ENCODE results near the gene TRRAP.
A peak's percentile ranks its signal among the peaks of the same experiment; 100 is the strongest.
"Not testable (repeated sequence)": the region's sequence is repeated elsewhere in the genome, so short reads cannot be mapped to it uniquely, and the experiment has no call there.

TRRAP gene

DNA sequence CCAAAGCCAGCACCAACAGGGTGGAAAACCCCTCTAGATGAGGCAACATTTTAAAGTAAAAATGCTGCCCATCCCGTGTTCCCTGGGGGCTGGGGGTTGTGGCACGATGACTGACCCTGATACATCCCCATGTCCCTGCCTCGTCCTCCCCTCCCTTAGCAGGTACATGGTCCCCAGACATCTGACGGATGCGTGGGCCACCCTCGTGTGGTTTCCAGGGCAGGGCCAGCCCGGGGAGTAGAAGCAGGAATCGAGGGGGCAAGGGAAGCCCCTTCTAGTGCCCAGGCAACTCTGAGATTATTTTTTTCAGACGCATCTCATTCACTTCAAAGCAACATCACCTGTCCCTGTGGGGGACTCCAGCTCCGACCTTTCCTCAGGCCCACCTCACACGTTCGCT is 12.0 kb upstream of the TRRAP start:
- DNase-seq (ENCODE audit: low read depth, low spot score), result no peak

DNA sequence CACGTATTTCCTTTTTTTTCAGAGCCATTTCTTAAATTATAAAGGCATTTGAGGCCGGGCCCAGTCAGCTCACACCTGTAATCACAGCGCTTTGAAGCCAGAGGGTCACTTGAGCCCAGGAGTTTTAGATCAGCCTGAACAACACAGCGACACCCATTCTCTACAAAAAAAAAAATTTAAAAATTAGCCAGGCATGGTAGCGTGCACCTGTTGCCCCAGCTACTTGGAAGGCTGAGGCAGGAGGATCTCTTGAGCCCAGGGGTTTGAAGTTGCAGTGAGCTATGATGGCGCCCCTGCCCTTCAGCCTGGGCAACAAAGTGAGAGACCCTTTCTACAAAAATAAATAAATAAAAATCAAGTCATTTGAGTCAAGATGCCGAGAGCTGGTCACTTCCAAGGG is 11.6 kb upstream of the TRRAP start:
- DNase-seq (ENCODE audit: low read depth, low spot score), result no peak

DNA sequence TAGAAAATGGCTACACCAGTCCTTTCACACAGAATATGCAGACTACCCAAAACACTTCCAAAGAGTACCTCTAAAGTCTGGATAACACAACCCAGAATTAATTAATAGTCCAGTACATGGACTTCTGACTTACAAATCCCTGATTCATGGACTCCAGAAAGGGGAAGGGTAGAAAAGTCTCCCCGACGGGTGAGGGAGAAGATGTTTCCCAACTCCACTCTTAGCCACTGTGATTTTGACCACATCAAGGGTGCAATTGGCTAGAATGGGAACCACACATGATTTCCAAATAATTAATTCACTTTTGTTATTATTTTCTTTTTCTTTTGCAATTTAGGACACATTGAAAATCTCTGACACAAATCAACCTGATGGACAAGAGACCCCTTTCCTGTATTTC is 9.9 kb upstream of the TRRAP start:
- DNase-seq (ENCODE audit: low read depth, low spot score), result no peak

DNA sequence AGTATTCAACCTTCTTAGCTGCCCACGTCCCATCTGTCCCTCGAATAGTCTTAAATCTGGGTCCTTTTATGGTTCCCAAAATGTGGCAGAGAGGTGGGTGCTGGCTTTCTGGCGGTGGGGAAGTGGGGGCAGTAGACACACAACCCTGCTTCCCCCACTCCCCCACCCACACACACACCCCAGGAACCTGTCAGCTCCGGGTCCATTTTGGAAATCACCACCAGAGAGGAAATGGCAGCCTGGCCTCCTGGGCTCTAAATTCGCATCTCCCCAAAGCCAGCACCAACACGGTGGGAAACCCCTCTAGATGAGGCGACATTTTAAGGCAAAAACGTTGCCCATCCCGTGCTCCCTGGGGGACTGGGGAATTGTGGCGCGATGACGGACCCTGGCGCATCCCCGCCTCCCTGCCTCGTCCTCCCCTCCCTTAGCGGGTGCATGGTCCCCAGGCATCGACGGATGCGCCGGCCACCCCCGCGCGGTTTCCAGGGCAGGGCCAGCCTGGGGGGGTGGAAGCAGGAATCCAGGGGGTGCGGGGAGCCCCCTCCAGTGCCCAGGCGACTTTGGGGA is 9.2 kb upstream of the TRRAP start:
- DNase-seq (ENCODE audit: low read depth, low spot score), result peak; percentile 12

DNA sequence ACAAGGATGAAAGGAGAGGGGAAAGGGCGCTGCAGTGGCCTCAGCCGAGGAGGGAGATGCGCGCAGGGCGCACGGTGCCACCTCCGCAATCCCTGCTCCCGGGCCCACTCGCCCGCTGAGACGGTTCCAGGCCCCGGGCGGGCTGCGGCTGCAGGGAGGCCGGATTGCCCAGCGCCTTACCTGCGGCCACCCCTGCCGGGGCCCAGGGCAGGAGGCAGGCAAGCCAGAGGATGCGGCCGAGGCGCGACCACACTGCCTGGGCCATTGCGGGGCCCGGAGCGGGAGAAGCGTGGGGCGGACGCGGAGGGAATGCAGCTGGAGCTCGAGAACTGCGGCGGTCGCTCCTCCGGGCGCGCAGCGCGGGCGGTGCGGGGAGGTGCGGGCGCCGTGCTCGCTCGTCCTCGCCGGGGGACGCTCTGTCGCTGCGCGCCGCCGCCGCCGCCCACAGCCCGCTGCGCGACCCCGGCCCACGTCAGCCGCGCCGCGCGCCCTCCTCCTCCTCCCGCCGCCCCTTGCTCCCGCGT is 8.7 kb upstream of the TRRAP start, which contains the start of gene TMEM130:
TMEM130 (minus strand) TSS at position 418 of the 524 bp plus-strand sequence; CDS start at position 265, 153 bp downstream.
- peak; percentile 37 for DNase-seq (ENCODE audit: low read depth, low spot score)

GRCh38 chr7:98870121-98870651 is 8.1 kb upstream of the TRRAP start:
- peak; percentile 67 for DNase-seq (ENCODE audit: low read depth, low spot score)

DNA sequence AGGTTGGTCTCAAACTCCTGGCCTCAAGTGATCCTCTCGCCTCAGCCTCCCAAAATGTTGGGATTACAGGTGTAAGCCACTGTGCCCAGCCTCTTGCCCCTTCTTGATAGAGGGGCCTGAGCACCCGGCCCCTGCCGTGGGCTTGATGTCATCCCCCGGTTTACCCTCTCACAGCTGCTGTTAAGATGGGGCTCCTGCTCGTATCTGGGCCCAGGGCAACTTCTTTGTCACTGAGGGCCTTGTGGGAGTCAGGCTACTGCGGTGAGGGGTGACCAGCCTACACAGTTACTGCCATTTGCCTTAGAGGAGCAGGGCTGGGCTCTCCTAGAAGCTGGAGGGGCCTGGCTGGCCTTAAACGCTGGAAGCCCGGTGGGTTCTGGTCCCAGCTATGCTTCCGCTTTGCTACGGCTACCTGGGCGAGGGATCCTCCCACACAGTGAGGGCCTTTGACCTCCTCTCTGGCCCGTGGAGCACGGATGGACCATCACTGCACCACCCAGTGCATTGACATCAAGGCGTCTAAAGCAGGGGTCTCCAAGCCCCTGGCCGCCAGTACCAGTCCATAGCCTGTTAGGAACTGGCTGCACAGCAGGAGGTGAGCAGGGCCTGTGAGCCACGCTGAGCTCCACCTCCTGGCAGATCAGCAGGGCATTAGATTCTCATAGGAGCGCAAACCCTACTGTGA is 7.4 kb upstream of the TRRAP start:
- no peak for DNase-seq (ENCODE audit: low read depth, low spot score)

- DNase-seq (ENCODE audit: low read depth, low spot score), result peak; percentile 18
Observed at GRCh38 chr7:98872328-98872924, 5.9 kb upstream of the TRRAP start.

GRCh38 chr7:98873610-98874009 is 4.7 kb upstream of the TRRAP start:
- not testable (repeated sequence) for DNase-seq (ENCODE audit: low read depth, low spot score)

GRCh38 chr7:98874942-98875341 is 3.4 kb upstream of the TRRAP start:
- no peak for DNase-seq (ENCODE audit: low read depth, low spot score)

- DNase-seq (ENCODE audit: low read depth, low spot score), result no peak
Observed at GRCh38 chr7:98875501-98875900, 2.8 kb upstream of the TRRAP start.

DNA sequence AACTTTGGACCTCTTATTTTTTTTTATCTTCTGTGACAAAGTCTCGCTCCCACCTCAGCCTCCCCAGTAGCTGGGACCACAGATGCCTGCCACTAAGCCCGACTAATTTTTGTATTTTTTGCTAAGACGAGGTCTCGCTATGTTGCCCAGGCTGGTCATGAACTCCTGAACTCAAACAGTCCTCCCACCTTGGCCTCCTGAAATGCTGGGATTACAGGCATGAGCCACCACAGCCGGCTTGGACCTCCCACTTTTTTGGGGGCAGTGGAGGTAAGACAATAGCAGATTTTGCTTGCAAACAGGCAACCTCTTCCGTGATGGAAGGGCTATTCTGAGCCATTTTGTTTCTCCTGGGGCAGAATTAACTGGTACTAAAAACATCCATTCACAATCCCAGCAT is 1.2 kb upstream of the TRRAP start:
- no peak for DNase-seq (ENCODE audit: low read depth, low spot score)

DNA sequence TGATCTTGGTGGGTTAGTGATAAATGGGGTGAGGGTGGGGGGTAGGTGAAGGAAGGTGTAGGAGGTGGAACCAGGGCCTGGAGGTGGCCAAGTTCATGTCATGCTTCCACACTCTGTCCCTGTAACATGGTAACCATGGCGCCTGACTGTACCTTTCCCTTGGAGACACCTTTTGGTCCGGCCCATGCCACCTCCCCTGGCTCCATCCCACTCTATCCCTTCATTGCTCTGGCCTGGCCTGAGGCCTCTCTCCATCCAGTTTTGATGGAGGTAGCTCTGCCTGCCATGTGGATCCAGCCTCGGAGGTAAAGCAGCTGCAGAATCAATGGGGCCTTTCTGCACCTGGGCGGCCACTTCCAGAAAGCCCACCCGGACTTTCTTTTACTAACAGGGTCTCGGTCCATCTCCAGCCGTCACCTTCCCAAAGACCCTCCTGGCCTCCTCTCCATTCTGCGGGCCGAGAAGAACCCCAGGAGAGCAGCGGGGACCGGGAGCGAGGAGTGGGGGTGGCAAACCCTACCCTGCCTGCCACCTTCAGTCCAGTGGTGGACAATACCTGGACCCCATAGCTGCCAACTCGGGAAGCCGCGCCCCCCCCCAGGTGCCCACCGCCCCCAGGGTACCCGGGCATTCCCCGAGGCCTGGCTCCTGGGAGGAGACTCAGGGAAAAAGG is 504 bp upstream of the TRRAP start:
- DNase-seq (ENCODE audit: low read depth, low spot score), result no peak

- peak; percentile 33 for DNase-seq (ENCODE audit: low read depth, low spot score)
Observed at GRCh38 chr7:98879198-98879978, 1.1 kb downstream of the TRRAP start.

DNA sequence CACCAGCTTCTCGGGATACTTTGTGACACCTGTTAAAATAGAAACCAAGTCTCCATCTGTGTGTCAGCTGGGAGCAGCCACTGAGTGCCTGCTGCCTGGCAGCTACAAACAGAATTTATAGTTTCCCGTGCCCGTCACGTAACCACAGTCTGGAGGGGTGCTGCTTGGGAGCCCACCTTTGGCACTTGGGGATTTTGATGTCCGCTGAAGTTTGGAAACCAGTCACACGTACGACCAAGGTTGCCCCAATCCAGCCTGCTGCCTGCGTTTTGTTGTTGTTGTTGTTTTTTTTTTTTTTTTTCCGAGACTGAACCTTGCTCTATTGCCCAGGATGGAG is 1.6 kb downstream of the TRRAP start:
- DNase-seq (ENCODE audit: low read depth, low spot score), result no peak

GRCh38 chr7:98880485-98880884 is 2.2 kb downstream of the TRRAP start:
- no peak for DNase-seq (ENCODE audit: low read depth, low spot score)

DNA sequence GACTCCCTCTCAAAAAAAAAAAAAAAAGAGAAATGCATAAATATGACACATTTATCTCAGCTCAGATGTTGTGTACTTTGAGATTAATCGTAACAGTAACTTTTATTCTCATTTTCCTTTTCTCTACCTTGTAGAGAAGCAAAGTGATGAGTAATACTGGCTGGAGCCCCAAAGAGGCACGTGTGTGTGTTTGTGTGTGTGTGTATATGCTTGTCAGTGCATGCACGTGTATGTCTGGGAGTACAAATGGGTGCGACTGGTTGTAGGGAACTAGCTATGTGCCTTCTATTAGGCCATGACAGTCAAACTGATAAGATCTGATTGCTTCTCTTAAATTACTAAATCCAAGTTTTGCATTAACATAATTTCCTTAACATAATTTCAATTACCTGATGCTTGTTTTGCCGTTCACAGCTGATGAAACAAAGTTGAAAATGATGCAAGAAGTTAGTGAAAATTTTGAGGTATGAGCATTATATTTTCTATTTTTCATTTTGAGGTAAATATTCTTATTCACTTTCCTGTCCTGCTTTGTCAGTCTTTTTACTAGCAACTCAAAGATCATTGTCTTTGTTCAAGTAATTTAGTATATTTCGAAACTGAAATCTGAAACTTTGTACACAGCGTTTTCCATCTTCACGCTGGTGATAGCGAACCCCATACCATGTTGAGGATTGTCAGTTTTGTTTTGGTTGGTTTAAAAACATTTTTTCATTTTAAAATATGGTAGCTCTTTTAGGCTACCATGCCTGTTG is 3.4 kb downstream of the TRRAP start:
- no peak for DNase-seq (ENCODE audit: low read depth, low spot score)

GRCh38 chr7:98884416-98884815 is 6.1 kb downstream of the TRRAP start:
- no peak for DNase-seq (ENCODE audit: low read depth, low spot score)

DNA sequence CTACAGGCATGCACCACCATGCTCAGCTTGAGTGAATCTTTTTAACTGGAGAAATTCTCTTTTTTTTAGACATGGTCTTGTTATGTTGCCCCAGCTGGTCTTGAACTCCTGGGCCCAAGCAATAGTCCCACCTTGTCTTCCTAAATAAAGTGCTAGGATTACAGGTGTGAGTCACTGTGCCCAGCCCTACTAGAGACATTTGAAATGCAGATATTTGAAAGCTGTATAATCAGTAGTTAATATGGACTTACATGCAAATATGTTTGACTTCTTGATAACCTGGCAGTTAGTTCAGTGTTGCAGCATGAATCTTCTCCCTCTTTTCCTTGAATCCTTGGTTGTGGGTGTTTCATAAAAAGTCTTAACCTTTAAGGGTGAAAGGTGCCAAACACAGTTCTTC is 8.7 kb downstream of the TRRAP start:
- DNase-seq (ENCODE audit: low read depth, low spot score), result no peak

DNA sequence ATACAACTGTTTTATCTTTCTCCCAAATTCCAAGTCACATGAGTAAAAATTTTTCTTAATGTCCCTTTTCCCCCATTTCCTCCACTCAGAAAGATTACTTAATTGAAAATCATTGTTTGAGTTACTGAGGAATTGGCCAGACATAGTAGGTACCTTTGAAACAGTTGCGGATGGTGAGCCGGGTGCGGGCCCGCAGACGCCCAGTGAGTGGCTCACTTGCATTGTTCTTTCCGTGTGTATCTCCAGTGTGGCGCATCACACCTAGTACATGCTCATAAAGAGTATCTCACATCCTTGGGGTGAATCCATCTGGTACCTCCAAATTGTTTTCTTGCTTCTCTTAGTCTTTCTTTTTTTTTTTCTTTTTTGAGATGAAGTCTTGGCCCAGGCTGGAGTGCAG is 14.3 kb downstream of the TRRAP start:
- DNase-seq (ENCODE audit: low read depth, low spot score), result no peak

- DNase-seq (ENCODE audit: low read depth, low spot score), result no peak
Observed at GRCh38 chr7:98899816-98900215, 21.5 kb downstream of the TRRAP start.
